Spleen (tissue), 11 donors: ENCODE data around the gene STON1. TPM values are rescaled to one million over a fixed set of nuclear protein-coding genes. Genes with fewer than 3 reads are reported as not detected.

Source experiments
- DNase-seq: peaks from one replicate; pipeline ENCODE4 v3.0.0-alpha.2; 2020
- H3K27ac ChIP-seq, 8 donors: fragments of 200-600 bp; sonication (generic) in 7 of 8; 1 replicate in 4 of 8; 2 replicates in 4 of 8; pipeline versions ENCODE4 v1.5.0 to v1.8.0; 2016 to 2021; ENCODE audit warnings: inconsistent platforms in 4 of 8, mild to moderate bottlenecking in 4 of 8, moderate library complexity in 1 of 8
- H3K27me3 ChIP-seq, 7 donors: fragments of 200-600 bp; sonication (generic) in 6 of 7; replicated peaks in 1 of 7; 1 replicate in 4 of 7; 2 replicates in 3 of 7; pipeline versions ENCODE4 v1.5.0 to v1.8.0; 2016 to 2021; ENCODE audit warnings: inconsistent platforms in 3 of 7, mild to moderate bottlenecking in 1 of 7
- H3K36me3 ChIP-seq, 6 donors: fragments of 200-600 bp; sonication (generic) in 5 of 6; 1 replicate in 4 of 6; 2 replicates in 2 of 6; pipeline versions ENCODE4 v1.5.0 to v1.8.0; 2016 to 2021; ENCODE audit warnings: inconsistent platforms in 2 of 6
- H3K4me1 ChIP-seq, 6 donors: fragments of 200-600 bp; sonication (generic) in 5 of 6; 1 replicate in 3 of 6; 2 replicates in 3 of 6; pipeline versions ENCODE4 v1.5.0 to v1.8.0; 2016 to 2021; ENCODE audit warnings: inconsistent platforms in 3 of 6
- H3K4me3 ChIP-seq, 8 donors: fragments of 200-600 bp; sonication (generic) in 7 of 8; 1 replicate in 4 of 8; 2 replicates in 4 of 8; pipeline versions ENCODE4 v1.5.0 to v1.8.0; 2016 to 2021; ENCODE audit warnings: inconsistent platforms in 4 of 8, mild to moderate bottlenecking in 4 of 8, moderate library complexity in 2 of 8
- H3K9me3 ChIP-seq, 8 donors: fragments of 200-600 bp; sonication (generic) in 7 of 8; 1 replicate in 4 of 8; 2 replicates in 4 of 8; pipeline versions ENCODE4 v1.5.0 to v1.8.0; 2016 to 2021; ENCODE audit warnings: inconsistent platforms in 4 of 8
- POLR2A ChIP-seq, 3 donors: fragments of 450-650 bp; IDR thresholded peaks; one replicate each; pipeline ENCODE4 v1.5.1; 2017; ENCODE audit warnings: antibody characterized with exemption in 3 of 3, mild to moderate bottlenecking in 1 of 3
- POLR2AphosphoS5 ChIP-seq, 3 donors: sonication (generic); formaldehyde crosslinking; IDR thresholded peaks; one replicate each; pipeline ENCODE4 v1.5.1; 2017; ENCODE audit warnings: antibody characterized with exemption in 3 of 3
- WGBS, 5 donors: extraction: QIAGEN DNeasy Blood & Tissue Kit in 3 of 5; methylation state at CpG; one replicate each; pipeline versions ENCODE4 v1.1.5 to v1.1.7; 2013 to 2018; 5-methylcytosine and 5-hydroxymethylcytosine counted together
- intact Hi-C: fragments of 100-400 bp; cut with DNase I; formaldehyde crosslinking; loops from one replicate; pipeline ENCODE4 v1.15.0; 2023; ENCODE audit warnings: low total_unique reads
- polyA plus RNA-seq, 3 donors: library from polyadenylated mRNA; stranded (reverse); fragments of 200-250 nt; gene quantifications; one replicate each; pipeline ENCODE4 v1.2.1, GENCODE V29; 2013
- total RNA-seq, 7 donors: library from RNA; depleted of rRNA in 3 of 7; stranded (reverse); fragments of >200 nt in 3 of 7; fragmentation: NEBNext Ultra II Directional in 4 of 7; extraction: Animal tissue kit (Norgen Biotek cat#: 25700) in 4 of 7; gene quantifications; one replicate each; pipeline versions ENCODE4 v1.1.0 to v1.2.1, GENCODE V29; 2016 to 2021
- TF ChIP-seq, protein P1 (sequence below), 11 experiments: fragments of 200-600 bp in 7 of 11; fragments of 450-650 bp in 4 of 11; sonication (generic) in 4 of 11; IDR thresholded peaks in 8 of 11; conservative IDR thresholded peaks in 3 of 11; 1 replicate in 7 of 11; 2 replicates in 4 of 11; pipeline versions ENCODE4 v1.4.0 to v1.8.0; 2016 to 2021; ENCODE audit warnings: antibody characterized with exemption in 11 of 11, inconsistent platforms in 4 of 11, mild to moderate bottlenecking in 1 of 11
- donor health status: healthy with polysubstance abuse.
- donor health status: DM: no; HTN: no; CAD: no; lungs with moderate emphysema.
- donor health status: DM: no; HTN: no; CAD: no.
- donor health status: Bipolar disorder and iron deficiency.
- donor health status: healthy.
- donor health status: DM: no; HTN: no; CAD: no.
- donor health status: DM: yes; HTN: yes; CAD: no.

The STON1 gene
- total and polyA plus RNA-seq, 10 donors: 2.1 to 31.0 (median 20.4) TPM

DNA sequence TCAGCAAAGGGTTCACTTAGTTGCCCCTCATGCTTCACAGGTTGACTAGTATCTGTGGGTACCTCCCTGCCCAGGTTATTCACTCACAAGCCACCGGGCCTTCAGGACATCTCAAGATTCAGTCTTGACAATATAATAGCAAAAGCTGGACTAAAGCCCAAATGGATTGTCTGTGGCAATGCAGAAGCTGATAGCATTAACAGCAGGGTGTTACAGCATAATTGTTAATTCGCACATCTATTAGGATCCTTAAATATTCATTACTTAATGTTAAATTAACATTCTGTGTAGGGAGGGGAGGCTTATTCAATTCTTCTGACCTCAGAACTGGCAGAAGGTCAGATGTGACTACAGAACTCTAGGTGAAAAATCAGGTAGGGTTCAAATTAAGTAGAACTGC, 67.5 kb downstream of the STON1 start:
- intact Hi-C loops: no loop called here
- WGBS, 5 donors: 84 to 95% (median 89%) methylated on average over 2 of the region's 2 CpGs

DNA sequence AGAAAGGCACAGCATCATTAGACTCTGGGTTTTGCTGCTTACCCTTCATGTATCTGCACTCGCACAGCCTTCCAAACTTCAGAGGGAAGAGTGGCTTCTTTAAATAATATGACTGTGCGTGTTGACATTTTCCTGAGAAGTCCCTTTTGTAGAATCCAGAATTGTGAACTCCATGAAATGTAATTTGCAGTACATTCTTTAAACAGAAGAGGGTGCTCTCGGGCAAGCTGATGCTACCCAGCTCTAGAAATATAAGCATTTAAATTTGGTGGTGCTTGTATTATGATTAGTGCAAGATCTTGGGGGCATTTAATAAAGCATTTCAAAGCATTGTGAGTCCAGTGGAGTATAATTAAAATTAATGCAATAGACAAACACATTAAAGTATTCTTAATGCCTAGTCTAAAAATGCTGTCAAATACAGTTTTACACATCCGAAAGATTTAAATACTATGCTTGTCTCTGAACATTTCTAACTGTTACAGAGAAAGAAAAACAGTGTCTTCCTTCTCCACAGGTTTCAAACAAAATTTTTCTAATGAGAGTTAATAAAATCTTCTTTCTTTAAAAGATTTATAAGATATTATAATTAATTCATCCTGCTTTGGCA, 70.4 kb downstream of the STON1 start:
- DNase-seq: no peak
- Histone ChIP-seq H3K4me1 (no peaks in the 10 kb centered on the region), H3K27ac (no peak overlapping the region), H3K9me3 (no peaks in the 10 kb centered on the region), H3K4me3 (no peak overlapping the region), H3K36me3 (peaks cover 0 to 6% (median 0%) of the 10 kb centered on the region in 6 donors), H3K27me3 (no peaks in the 10 kb centered on the region)
- 31 to 39% (median 34%) methylated on average over 4 of the region's 4 CpGs for WGBS, 5 donors
- intact Hi-C loops: no loop called here
- TF ChIP-seq POLR2A (IDR thresholded peaks at IDR 0.05): no peak
- TF ChIP-seq, protein P1, sequence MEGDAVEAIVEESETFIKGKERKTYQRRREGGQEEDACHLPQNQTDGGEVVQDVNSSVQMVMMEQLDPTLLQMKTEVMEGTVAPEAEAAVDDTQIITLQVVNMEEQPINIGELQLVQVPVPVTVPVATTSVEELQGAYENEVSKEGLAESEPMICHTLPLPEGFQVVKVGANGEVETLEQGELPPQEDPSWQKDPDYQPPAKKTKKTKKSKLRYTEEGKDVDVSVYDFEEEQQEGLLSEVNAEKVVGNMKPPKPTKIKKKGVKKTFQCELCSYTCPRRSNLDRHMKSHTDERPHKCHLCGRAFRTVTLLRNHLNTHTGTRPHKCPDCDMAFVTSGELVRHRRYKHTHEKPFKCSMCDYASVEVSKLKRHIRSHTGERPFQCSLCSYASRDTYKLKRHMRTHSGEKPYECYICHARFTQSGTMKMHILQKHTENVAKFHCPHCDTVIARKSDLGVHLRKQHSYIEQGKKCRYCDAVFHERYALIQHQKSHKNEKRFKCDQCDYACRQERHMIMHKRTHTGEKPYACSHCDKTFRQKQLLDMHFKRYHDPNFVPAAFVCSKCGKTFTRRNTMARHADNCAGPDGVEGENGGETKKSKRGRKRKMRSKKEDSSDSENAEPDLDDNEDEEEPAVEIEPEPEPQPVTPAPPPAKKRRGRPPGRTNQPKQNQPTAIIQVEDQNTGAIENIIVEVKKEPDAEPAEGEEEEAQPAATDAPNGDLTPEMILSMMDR (IDR thresholded peaks at IDR 0.05 in 8 of 11, conservative IDR thresholded peaks at IDR 0.05 in 3 of 11): peak in 10 of 11 experiments; percentile 5 to 61 (median 38)
- no peak for TF ChIP-seq POLR2AphosphoS5 (IDR thresholded peaks at IDR 0.05)

More for the DNA sequence above, 67.5 kb downstream of the STON1 start:
- Histone ChIP-seq H3K36me3 (peaks cover 0 to 6% (median 0%) of the 10 kb centered on the region in 6 donors), H3K4me1 (no peaks in the 10 kb centered on the region), H3K27ac (no peak overlapping the region), H3K4me3 (no peak overlapping the region), H3K27me3 (no peaks in the 10 kb centered on the region), H3K9me3 (no peaks in the 10 kb centered on the region)
- no peak for TF ChIP-seq POLR2AphosphoS5 (IDR thresholded peaks at IDR 0.05)
- TF ChIP-seq, protein P1 (IDR thresholded peaks at IDR 0.05 in 8 of 11, conservative IDR thresholded peaks at IDR 0.05 in 3 of 11): no peak
- no peak for TF ChIP-seq POLR2A (IDR thresholded peaks at IDR 0.05)
- DNase-seq: no peak

DNA sequence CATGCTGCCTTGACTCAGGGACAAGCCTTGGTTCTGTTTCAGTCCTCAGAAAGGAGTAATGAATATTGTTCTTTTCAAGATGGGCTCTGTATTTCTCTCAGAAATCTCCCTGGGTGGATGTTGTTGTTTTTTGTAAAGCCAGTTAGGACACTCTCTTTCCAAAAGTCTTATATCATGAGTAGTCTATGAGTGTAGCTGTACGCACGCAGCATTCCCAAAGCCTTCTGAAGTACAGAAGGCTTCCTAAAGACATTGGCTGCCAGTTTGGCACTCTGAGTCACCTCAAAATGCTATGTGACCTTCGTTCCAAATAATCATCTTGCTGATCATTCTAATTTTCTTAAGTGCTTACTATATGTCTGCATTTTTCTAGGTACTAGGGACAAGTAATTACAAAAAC, 71.0 kb downstream of the STON1 start:
- intact Hi-C loops: no loop called here

DNA sequence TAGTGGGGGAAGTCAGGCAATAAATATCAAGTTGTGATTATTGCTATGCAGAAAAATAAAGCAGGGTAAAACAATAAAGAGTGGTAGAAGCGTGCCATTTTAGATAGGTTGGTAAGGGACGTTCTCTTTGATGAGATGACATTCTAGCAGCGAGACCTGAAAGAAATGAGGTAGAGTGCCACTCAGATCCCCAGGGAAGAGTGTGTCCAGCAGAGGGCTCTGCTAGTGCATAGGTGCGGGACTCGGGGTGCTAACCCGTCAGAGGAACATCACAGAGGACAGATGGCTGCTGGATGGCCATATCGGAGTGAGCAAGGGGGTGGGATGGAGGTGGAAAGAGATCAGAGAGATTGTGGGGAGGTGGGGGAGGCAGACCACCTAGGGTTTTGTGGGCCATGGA, 71.4 kb downstream of the STON1 start:
- WGBS, 5 donors: 50 to 67% (median 58%) methylated on average over 7 of the region's 7 CpGs
- intact Hi-C loops: no loop called here
- no peak overlapping the region for H3K27ac ChIP-seq
- H3K27me3 ChIP-seq: no peaks in the 10 kb centered on the region
- DNase-seq: no peak
- H3K9me3 ChIP-seq: no peaks in the 10 kb centered on the region
- H3K4me3 ChIP-seq: no peak overlapping the region
- no peak for TF ChIP-seq POLR2AphosphoS5 (IDR thresholded peaks at IDR 0.05)
- TF ChIP-seq, protein P1 (IDR thresholded peaks at IDR 0.05 in 8 of 11, conservative IDR thresholded peaks at IDR 0.05 in 3 of 11): peak in 1 of 11 experiments; percentile 16
- H3K36me3 ChIP-seq: peaks cover 0 to 6% (median 0%) of the 10 kb centered on the region in 6 donors
- H3K4me1 ChIP-seq: no peaks in the 10 kb centered on the region

More for the DNA sequence above, 71.0 kb downstream of the STON1 start:
- Histone ChIP-seq H3K4me3 (no peak overlapping the region), H3K27ac (no peak overlapping the region), H3K4me1 (no peaks in the 10 kb centered on the region), H3K9me3 (no peaks in the 10 kb centered on the region), H3K36me3 (peaks cover 0 to 6% (median 0%) of the 10 kb centered on the region in 6 donors), H3K27me3 (no peaks in the 10 kb centered on the region)
- WGBS, 5 donors: 71 to 82% (median 76%) methylated on average over 3 of the region's 3 CpGs
- DNase-seq: no peak
- TF ChIP-seq, protein P1 (IDR thresholded peaks at IDR 0.05 in 8 of 11, conservative IDR thresholded peaks at IDR 0.05 in 3 of 11): peak in 1 of 11 experiments; percentile 17
- TF ChIP-seq POLR2AphosphoS5 (IDR thresholded peaks at IDR 0.05): no peak
- TF ChIP-seq POLR2A (IDR thresholded peaks at IDR 0.05): no peak
